ENCODE results near the gene CDH7.

CDH7 gene

GRCh38 chr18:65755616-65756015 lies 4.8 kb downstream of the CDH7 start:
- Histone ChIP-seq H3K9me3 (replicated peaks in 1 of 2; ENCODE audit: control insufficient read depth in 2 of 2, insufficient read depth in 1 of 2, low read depth in 1 of 2, low read length in 2 of 2) (no peaks in the 10 kb centered on the region), H3K27me3 (ENCODE audit: control insufficient read depth in 3 of 3, insufficient read depth in 3 of 3, low read depth in 1 of 3, low read length in 3 of 3) (peaks cover 0 to 10% (median 0%) of the 10 kb centered on the region in 3 experiments), H3K18ac (ENCODE audit: low read length) (no peak overlapping the region), H3K36me3 (replicated peaks in 1 of 2; ENCODE audit: control insufficient read depth in 2 of 2, insufficient read depth in 2 of 2, low read length in 2 of 2) (no peaks in the 10 kb centered on the region), H3K4me1 (ENCODE audit: control insufficient read depth in 2 of 2, insufficient read depth in 1 of 2, low read depth in 1 of 2, low read length in 2 of 2) (peaks cover 5 to 21% of the 10 kb centered on the region in 2 donors), H3K14ac (ENCODE audit: low read length) (no peak overlapping the region), H3K23ac (ENCODE audit: low read depth, low read length, poor library complexity) (no peak overlapping the region), H2BK12ac (ENCODE audit: low read length) (no peak overlapping the region), H3K9ac (ENCODE audit: low read depth, low read length, poor library complexity) (no peak overlapping the region), H2BK120ac (ENCODE audit: low read depth, low read length) (no peak overlapping the region), H3K4ac (ENCODE audit: low read length) (no peak overlapping the region), H2AFZ (ENCODE audit: low read length) (no peak overlapping the region), H2BK15ac (ENCODE audit: low read length) (no peak overlapping the region), H4K91ac (ENCODE audit: low read depth, low read length, poor library complexity) (no peak overlapping the region), H3K79me1 (ENCODE audit: low read depth, low read length) (no peaks in the 10 kb centered on the region), H2AK5ac (ENCODE audit: low read depth, low read length) (no peak overlapping the region), H4K8ac (ENCODE audit: low read depth, low read length) (no peak overlapping the region), H2BK5ac (ENCODE audit: low read length) (no peak overlapping the region), H3K4me3 (ENCODE audit: low read length in 2 of 2) (no peak overlapping the region), H3K27ac (replicated peaks; ENCODE audit: low read length) (no peak overlapping the region), H3K4me2 (ENCODE audit: insufficient read depth, low read length, poor library complexity, severe bottlenecking) (no peak overlapping the region)
- DNase-seq (ENCODE audit: low spot score) = no peak

- no peak for DNase-seq (ENCODE audit: low spot score)
- H3K18ac ChIP-seq (ENCODE audit: low read length) = no peak overlapping the region
- no peak overlapping the region for H2BK120ac ChIP-seq (ENCODE audit: low read depth, low read length)
Observed at GRCh38 chr18:65760457-65760856, 9.6 kb downstream of the CDH7 start.

GRCh38 chr18:65761636-65762295 lies 11.0 kb downstream of the CDH7 start:
- no peak for DNase-seq (ENCODE audit: low spot score)
- H3K9me3 ChIP-seq (replicated peaks in 1 of 2; ENCODE audit: control insufficient read depth in 2 of 2, insufficient read depth in 1 of 2, low read depth in 1 of 2, low read length in 2 of 2) = no peaks in the 10 kb centered on the region
- H4K91ac ChIP-seq (ENCODE audit: low read depth, low read length, poor library complexity) = no peak overlapping the region
- no peak overlapping the region for H3K4me3 ChIP-seq (ENCODE audit: low read length in 2 of 2)
- H3K27ac ChIP-seq (replicated peaks; ENCODE audit: low read length) = no peak overlapping the region
- H3K4me2 ChIP-seq (ENCODE audit: insufficient read depth, low read length, poor library complexity, severe bottlenecking) = no peak overlapping the region
- H2AFZ ChIP-seq (ENCODE audit: low read length) = no peak overlapping the region
- H3K14ac ChIP-seq (ENCODE audit: low read length) = no peak overlapping the region
- WGBS, 2 donors (ENCODE audit: extremely low coverage in 2 of 2, insufficient read length in 2 of 2, insufficient replicate concordance in 1 of 2) = no CpG with 5 or more reads among the region's 3 CpGs
- peaks cover 0 to 4% of the 10 kb centered on the region in 2 donors for H3K4me1 ChIP-seq (ENCODE audit: control insufficient read depth in 2 of 2, insufficient read depth in 1 of 2, low read depth in 1 of 2, low read length in 2 of 2)
- no peak overlapping the region for H3K23ac ChIP-seq (ENCODE audit: low read depth, low read length, poor library complexity)
- H2BK12ac ChIP-seq (ENCODE audit: low read length) = no peak overlapping the region
- H3K27me3 ChIP-seq (ENCODE audit: control insufficient read depth in 3 of 3, insufficient read depth in 3 of 3, low read depth in 1 of 3, low read length in 3 of 3) = no peaks in the 10 kb centered on the region
- no peak overlapping the region for H3K9ac ChIP-seq (ENCODE audit: low read depth, low read length, poor library complexity)
- H4K8ac ChIP-seq (ENCODE audit: low read depth, low read length) = no peak overlapping the region
- H3K79me1 ChIP-seq (ENCODE audit: low read depth, low read length) = no peaks in the 10 kb centered on the region
- no peak overlapping the region for H3K4ac ChIP-seq (ENCODE audit: low read length)
- H2BK15ac ChIP-seq (ENCODE audit: low read length) = no peak overlapping the region
- H3K18ac ChIP-seq (ENCODE audit: low read length) = no peak overlapping the region
- H3K36me3 ChIP-seq (replicated peaks in 1 of 2; ENCODE audit: control insufficient read depth in 2 of 2, insufficient read depth in 2 of 2, low read length in 2 of 2) = peaks cover 0 to 8% of the 10 kb centered on the region in 2 donors
- H2BK5ac ChIP-seq (ENCODE audit: low read length) = no peak overlapping the region
- no peak overlapping the region for H2BK120ac ChIP-seq (ENCODE audit: low read depth, low read length)
- no peak overlapping the region for H2AK5ac ChIP-seq (ENCODE audit: low read depth, low read length)

More at GRCh38 chr18:65760457-65760856, 9.6 kb downstream of the CDH7 start:
- H3K4me2 ChIP-seq (ENCODE audit: insufficient read depth, low read length, poor library complexity, severe bottlenecking) = no peak overlapping the region
- no peak overlapping the region for H2BK5ac ChIP-seq (ENCODE audit: low read length)
- peaks cover 0 to 8% of the 10 kb centered on the region in 2 donors for H3K36me3 ChIP-seq (replicated peaks in 1 of 2; ENCODE audit: control insufficient read depth in 2 of 2, insufficient read depth in 2 of 2, low read length in 2 of 2)
- H4K91ac ChIP-seq (ENCODE audit: low read depth, low read length, poor library complexity) = no peak overlapping the region
- no peak overlapping the region for H2AFZ ChIP-seq (ENCODE audit: low read length)
- H2BK12ac ChIP-seq (ENCODE audit: low read length) = no peak overlapping the region
- H3K27ac ChIP-seq (replicated peaks; ENCODE audit: low read length) = no peak overlapping the region
- no peaks in the 10 kb centered on the region for H3K9me3 ChIP-seq (replicated peaks in 1 of 2; ENCODE audit: control insufficient read depth in 2 of 2, insufficient read depth in 1 of 2, low read depth in 1 of 2, low read length in 2 of 2)
- no peaks in the 10 kb centered on the region for H3K27me3 ChIP-seq (ENCODE audit: control insufficient read depth in 3 of 3, insufficient read depth in 3 of 3, low read depth in 1 of 3, low read length in 3 of 3)
- no peak overlapping the region for H3K14ac ChIP-seq (ENCODE audit: low read length)
- peaks cover 0 to 6% of the 10 kb centered on the region in 2 donors for H3K4me1 ChIP-seq (ENCODE audit: control insufficient read depth in 2 of 2, insufficient read depth in 1 of 2, low read depth in 1 of 2, low read length in 2 of 2)
- H3K4ac ChIP-seq (ENCODE audit: low read length) = no peak overlapping the region
- H3K79me1 ChIP-seq (ENCODE audit: low read depth, low read length) = no peaks in the 10 kb centered on the region
- no peak overlapping the region for H2AK5ac ChIP-seq (ENCODE audit: low read depth, low read length)
- H3K4me3 ChIP-seq (ENCODE audit: low read length in 2 of 2) = no peak overlapping the region
- no peak overlapping the region for H3K23ac ChIP-seq (ENCODE audit: low read depth, low read length, poor library complexity)
- no peak overlapping the region for H2BK15ac ChIP-seq (ENCODE audit: low read length)
- no peak overlapping the region for H4K8ac ChIP-seq (ENCODE audit: low read depth, low read length)
- no CpG with 5 or more reads among the region's 1 CpG for WGBS, 2 donors (ENCODE audit: extremely low coverage in 2 of 2, insufficient read length in 2 of 2, insufficient replicate concordance in 1 of 2)
- H3K9ac ChIP-seq (ENCODE audit: low read depth, low read length, poor library complexity) = no peak overlapping the region

- no peak overlapping the region for H2BK5ac ChIP-seq (ENCODE audit: low read length)
- peaks cover 0 to 6% of the 10 kb centered on the region in 2 donors for H3K4me1 ChIP-seq (ENCODE audit: control insufficient read depth in 2 of 2, insufficient read depth in 1 of 2, low read depth in 1 of 2, low read length in 2 of 2)
- H3K9me3 ChIP-seq (replicated peaks in 1 of 2; ENCODE audit: control insufficient read depth in 2 of 2, insufficient read depth in 1 of 2, low read depth in 1 of 2, low read length in 2 of 2) = no peaks in the 10 kb centered on the region
- H3K27ac ChIP-seq (replicated peaks; ENCODE audit: low read length) = no peak overlapping the region
- H3K4me3 ChIP-seq (ENCODE audit: low read length in 2 of 2) = no peak overlapping the region
- H3K36me3 ChIP-seq (replicated peaks in 1 of 2; ENCODE audit: control insufficient read depth in 2 of 2, insufficient read depth in 2 of 2, low read length in 2 of 2) = peaks cover 0 to 8% of the 10 kb centered on the region in 2 donors
- no peak overlapping the region for H2AFZ ChIP-seq (ENCODE audit: low read length)
- no peak overlapping the region for H2BK12ac ChIP-seq (ENCODE audit: low read length)
- WGBS, 2 donors (ENCODE audit: extremely low coverage in 2 of 2, insufficient read length in 2 of 2, insufficient replicate concordance in 1 of 2) = no CpG with 5 or more reads among the region's 2 CpGs
- H3K18ac ChIP-seq (ENCODE audit: low read length) = no peak overlapping the region
- H3K14ac ChIP-seq (ENCODE audit: low read length) = no peak overlapping the region
- no peak overlapping the region for H2BK15ac ChIP-seq (ENCODE audit: low read length)
- no peak overlapping the region for H3K4me2 ChIP-seq (ENCODE audit: insufficient read depth, low read length, poor library complexity, severe bottlenecking)
- H2AK5ac ChIP-seq (ENCODE audit: low read depth, low read length) = no peak overlapping the region
- H3K23ac ChIP-seq (ENCODE audit: low read depth, low read length, poor library complexity) = no peak overlapping the region
- H4K91ac ChIP-seq (ENCODE audit: low read depth, low read length, poor library complexity) = no peak overlapping the region
- no peaks in the 10 kb centered on the region for H3K79me1 ChIP-seq (ENCODE audit: low read depth, low read length)
- H2BK120ac ChIP-seq (ENCODE audit: low read depth, low read length) = no peak overlapping the region
- no peak overlapping the region for H4K8ac ChIP-seq (ENCODE audit: low read depth, low read length)
- no peak overlapping the region for H3K4ac ChIP-seq (ENCODE audit: low read length)
- no peak for DNase-seq (ENCODE audit: low spot score)
- no peaks in the 10 kb centered on the region for H3K27me3 ChIP-seq (ENCODE audit: control insufficient read depth in 3 of 3, insufficient read depth in 3 of 3, low read depth in 1 of 3, low read length in 3 of 3)
- no peak overlapping the region for H3K9ac ChIP-seq (ENCODE audit: low read depth, low read length, poor library complexity)
Observed at GRCh38 chr18:65762556-65762955, 11.7 kb downstream of the CDH7 start.

Data from neuronal stem cell (in vitro differentiated cells).